Urothelium cell line (cell line): ENCODE results near the gene PRICKLE1.
A peak's percentile ranks its signal among the peaks of the same experiment; 100 is the strongest.

Experiments used
- DNase-seq: peaks from one replicate; pipeline ENCODE4 v3.0.0; 2011; ENCODE audit warnings: low spot score, mixed read lengths
- FAIRE-seq: peaks from 2 replicates; lab custom pipeline; 2011; peaks lifted over from hg19 to GRCh38; lab: Jason Lieb, UNC

Gene PRICKLE1

DNA sequence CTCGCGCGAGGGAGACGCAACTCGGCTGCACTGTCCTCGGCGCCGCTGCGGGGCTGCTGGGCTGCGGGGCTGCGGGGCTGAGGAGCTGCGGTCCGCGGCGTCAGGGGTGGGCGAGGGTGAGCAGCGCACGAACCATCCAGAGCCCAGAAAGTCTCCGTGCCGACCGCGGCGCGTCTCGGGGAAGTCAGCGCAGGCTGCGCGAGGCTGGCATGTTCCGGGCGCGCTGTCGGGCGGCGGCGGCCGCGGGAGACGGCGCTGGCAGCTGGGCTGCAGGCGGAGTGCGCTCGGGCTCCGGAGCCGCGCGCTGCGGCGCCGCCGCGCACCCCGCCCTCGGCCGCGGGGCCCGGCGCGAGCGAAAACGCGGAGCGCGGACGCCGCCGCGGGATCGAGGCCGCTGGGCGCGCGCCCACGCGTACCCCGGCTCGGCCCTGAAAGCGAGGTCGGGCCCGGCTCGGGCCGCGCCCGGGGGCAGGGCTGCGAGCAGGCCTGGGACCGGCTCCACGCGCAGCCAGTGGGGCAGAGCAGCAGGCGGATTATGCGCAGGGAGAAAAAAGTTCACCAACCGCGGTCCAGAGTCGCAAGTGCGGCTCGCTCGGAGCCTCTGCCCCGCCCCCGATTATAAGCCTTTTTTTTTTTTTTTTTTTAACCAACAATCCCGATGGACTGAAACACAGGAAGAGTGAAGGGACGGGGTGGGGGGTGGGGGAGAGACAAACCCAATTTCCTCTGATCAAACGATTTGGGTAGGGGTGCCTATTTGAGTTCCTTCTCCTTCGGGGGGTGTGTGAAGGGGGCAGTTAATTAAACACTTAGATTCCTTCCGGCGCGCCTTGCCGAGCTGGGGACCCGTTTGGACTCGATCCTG, at the start of gene PRICKLE1:
Gene PRICKLE1 (minus strand): TSS at position 282 of the 865 bp plus-strand sequence. CDS start 117,230 bp downstream, outside the sequence.
- peak; percentile 75 for DNase-seq

GRCh38 chr12:42638697-42639096, 49.2 kb upstream of the PRICKLE1 start:
- no peak for FAIRE-seq
- DNase-seq: no peak

More for the DNA sequence above, at the start of gene PRICKLE1:
- FAIRE-seq: peak; percentile 17

- no peak for DNase-seq
- no peak for FAIRE-seq
Observed at GRCh38 chr12:42638011-42638410, 48.5 kb upstream of the PRICKLE1 start.

DNA sequence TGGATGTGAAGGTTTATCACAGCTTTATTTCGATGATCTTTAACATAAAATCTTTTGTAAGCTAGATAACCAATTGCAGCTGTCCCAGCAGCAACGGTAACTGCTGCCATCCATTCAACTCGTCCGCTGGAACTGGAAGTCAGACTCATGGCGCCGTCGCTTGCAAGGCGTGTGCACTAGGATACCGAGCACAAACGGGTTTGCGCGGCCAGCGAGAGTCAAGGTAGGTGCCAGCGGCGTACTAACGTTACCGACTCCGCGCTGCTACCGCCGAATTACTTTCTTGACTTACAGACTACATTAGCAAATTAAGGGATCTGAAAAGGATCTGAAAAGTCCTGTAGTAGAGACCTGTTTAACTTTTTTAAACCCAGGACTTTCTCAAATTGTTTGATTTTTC, 47.4 kb upstream of the PRICKLE1 start:
- FAIRE-seq (no peak), DNase-seq (no peak)

- no peak for DNase-seq
- no peak for FAIRE-seq
Observed at GRCh38 chr12:42633594-42633993, 44.0 kb upstream of the PRICKLE1 start.

DNA sequence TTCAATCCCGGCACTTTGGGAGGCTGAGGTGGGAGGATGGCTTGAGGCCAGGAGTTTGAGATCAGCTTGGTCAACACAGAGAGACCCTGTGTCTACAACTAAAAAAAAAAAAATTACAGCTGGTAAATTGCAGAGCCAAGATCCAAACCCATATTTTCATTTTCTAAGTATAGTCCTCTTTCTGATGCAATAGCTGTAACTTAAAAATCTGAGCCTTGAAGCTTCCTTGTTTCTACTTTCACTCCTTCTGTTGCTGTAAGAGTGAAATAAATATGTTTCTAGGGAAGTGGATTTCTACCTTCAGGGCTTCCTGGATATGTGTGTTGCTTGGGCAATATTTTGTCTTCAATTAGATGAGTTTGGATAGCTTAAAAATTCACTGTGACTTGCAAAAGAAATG, 42.0 kb upstream of the PRICKLE1 start:
- FAIRE-seq (no peak), DNase-seq (no peak)

DNA sequence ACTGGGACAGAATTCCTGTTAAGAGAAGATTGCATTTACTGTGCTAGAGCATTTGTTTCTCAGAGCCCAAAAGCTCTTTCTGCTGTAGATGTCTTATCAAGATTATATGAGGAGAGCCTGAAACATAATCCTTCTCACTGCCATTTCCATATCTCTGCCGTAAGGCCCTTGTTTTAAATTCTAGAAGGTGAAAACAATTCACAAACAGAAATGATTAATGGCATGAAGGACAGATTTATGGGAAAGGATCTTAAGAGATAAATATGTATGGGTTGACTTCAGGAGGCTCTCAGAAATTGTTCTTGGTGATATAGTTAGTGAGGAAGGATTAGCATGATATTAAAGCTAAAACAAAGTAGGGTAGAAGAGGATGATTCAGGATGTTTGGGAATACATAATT, 40.8 kb upstream of the PRICKLE1 start:
- DNase-seq (no peak), FAIRE-seq (no peak)

DNA sequence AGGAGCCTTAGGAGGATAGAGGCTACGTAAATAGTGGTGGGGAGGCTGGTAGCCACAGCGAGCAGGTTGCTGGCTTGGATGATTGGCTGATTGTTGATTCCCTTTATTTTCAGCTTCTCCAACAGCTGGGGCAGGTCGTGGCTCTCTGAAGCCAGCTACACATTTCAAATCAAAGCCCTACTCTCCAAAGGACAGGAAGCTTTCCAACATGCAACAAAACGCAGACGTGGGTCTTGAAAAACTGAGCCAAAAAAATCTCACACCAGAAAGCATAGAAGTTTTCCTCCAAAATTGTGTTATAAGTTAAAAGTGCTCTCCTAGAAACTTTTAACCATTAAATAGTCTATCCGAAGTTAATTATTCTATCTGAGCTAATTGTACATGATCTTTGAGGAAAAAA, 37.6 kb upstream of the PRICKLE1 start:
- FAIRE-seq (no peak), DNase-seq (no peak)

DNA sequence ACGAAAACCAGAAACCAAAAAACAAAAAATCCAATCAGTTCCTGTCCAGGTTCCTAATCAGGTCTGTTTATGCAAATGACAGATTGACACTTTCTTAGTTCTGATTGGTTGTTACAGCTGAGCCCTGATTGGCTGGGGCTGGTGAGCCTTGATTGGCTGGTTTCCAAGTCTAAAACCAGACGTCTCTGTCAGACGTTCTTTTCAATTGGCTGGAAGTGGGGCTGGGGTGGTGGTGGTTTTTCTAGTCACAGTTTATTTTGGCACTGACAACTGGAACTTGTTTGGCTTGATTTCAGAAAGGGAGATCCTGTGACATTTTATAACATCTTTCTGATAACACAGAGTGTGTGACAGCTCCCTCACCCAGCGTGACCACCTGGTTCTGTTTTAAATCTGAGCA, 36.1 kb upstream of the PRICKLE1 start:
- FAIRE-seq (no peak), DNase-seq (no peak)

- no peak for FAIRE-seq
- no peak for DNase-seq
Observed at GRCh38 chr12:42617622-42618021, 28.1 kb upstream of the PRICKLE1 start.

DNA sequence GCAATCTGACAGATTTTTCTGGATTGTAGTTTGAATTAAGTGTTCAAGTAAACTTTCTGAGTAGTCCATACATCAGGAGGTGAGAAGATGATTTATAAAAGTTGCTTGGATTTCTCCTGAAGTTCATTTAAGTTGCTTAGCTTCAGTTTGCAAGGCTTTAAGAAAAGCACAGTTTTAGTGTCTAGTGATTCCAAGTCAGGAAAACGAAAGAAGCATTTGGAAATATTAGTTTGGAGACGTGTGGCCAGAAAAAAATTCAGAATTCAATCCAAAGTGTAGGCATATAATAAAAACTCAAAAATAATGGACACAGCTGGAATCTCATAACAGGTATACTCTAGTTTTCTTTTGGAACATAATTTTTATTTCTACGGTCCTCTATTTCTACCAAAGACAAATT, 25.5 kb upstream of the PRICKLE1 start:
- no peak for DNase-seq
- FAIRE-seq: no peak

DNA sequence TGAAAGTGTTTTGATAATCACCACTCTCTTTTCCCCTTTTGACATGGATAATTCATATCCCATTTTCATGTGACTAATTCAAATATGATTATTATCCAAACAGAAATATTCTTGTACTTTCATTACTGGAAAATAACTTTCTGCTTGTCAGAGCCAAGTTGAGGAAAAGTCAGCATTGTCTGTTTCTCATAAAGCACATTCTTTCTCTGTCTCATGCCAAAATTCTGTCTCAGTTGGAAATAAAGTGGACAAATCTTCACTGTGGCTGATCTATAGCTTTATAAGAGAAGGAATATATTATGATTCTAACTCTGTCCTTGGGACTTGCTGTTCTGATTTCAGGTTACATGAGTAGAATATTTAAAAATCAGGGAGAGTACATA, 22.7 kb upstream of the PRICKLE1 start:
- FAIRE-seq (no peak), DNase-seq (no peak)

- FAIRE-seq (no peak), DNase-seq (no peak)
Observed at GRCh38 chr12:42611571-42612230, 22.2 kb upstream of the PRICKLE1 start.

DNA sequence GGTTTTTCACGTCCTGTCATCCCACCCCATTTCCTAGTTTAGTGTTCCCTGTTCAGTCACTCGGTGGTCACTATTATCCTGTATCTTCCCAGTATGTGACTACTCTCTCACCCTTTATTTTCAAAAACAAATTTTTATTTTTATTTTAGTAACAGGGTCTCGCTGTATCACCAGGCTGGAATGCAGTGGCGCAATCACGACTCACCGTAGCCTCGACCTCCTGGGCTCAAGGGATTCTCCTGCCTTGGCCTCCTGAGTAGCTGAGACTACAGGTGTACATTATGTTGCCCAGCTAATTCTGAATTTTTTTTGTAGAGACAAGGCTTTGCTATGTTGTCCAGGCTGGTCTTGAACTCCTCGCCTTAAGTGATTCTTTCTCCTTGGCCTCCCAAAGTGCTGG, 20.1 kb upstream of the PRICKLE1 start:
- FAIRE-seq (no peak), DNase-seq (no peak)

DNA sequence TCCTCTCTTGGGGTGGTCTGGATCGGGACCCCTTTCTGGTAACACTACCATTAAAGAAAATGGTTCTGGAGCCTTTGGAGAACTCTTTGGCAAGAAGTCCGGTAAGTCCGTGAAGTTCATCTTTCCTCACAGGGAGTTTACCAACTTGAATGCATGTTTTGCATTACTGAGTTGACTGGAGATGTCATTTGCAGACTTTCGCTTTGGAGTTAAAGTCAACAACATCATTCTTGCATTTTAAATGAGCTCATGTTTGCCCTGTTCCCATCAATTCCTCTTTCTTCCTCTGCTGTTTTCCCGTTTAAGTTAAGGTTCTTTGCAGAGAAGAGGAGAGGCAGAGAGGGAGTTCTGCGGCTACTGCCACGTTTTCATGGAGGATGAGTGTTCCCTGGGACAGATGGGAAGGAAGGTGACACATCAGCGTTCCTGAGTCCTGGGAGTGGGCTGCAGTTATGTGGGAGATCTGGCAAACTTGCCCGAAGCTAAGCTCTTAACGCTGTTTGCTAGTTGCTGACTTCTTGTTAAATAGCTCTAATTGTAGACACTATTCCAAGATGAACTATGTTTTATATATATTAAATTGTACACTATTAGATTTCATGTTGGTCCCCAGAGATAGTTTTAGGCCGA, 18.8 kb upstream of the PRICKLE1 start:
- DNase-seq (no peak), FAIRE-seq (no peak)

- no peak for FAIRE-seq
- no peak for DNase-seq
Observed at GRCh38 chr12:42607584-42608058, 18.1 kb upstream of the PRICKLE1 start.

- no peak for DNase-seq
- no peak for FAIRE-seq
Observed at GRCh38 chr12:42606471-42606870, 16.9 kb upstream of the PRICKLE1 start.

- DNase-seq (no peak), FAIRE-seq (no peak)
Observed at GRCh38 chr12:42605685-42606084, 16.1 kb upstream of the PRICKLE1 start.

DNA sequence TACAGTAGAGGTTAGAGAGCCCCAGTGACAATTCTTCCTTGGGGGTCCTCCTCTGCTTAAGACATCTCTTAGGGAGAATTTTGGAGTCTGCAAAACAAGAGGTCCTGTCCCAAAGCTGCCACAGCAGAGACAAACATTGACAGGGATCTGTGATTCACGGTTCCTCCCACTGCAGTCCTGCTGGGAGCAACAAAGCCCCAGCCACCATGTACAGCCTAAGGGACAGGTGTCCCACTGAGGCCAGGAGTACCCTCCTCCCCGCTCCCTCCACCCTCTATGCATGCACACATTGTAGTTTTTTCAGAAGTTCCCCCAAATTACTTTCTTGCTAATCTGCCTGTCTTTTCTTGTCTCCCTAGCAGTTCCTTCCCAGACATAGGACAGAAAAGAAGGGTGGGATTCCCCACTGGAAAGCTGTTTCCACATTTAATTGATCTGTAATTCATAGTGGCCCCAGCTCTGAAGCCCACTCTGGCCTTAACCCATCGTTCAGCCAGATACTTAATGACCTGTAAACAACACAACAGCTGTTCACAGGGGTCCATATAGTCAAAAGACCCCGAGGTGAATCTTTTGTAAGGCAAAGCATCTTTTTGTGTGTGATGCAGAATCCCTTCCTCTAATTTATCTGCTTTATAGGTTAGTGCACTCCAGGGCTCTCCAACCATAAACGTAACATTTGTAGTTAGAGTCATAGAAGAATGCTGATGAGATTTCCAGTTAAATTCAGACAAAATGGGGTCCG, 13.9 kb upstream of the PRICKLE1 start:
- FAIRE-seq: no peak
- no peak for DNase-seq

DNA sequence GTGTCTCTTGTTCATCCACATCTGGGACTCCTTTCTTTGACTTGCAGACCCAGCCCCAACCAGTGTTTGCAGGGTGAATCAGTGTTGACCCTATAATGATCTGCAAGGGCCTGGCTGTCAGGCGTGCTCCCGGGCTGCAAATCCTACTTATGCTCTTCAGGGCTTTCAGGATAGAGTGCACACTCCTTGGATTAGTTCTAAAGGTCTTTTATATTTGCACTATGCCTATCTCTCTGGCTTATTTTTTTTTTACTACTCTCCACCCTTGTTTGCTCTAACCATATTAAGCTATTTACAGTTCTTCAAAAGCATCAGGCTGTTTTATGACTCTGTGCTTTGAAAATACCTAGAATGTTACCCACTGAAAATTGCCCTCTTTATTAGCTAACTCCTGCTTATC, 4.3 kb upstream of the PRICKLE1 start:
- no peak for DNase-seq

GRCh38 chr12:42590330-42590934, 886 bp upstream of the PRICKLE1 start:
- DNase-seq: peak; percentile 49
- FAIRE-seq: peak; percentile 61

More for the DNA sequence above, 4.3 kb upstream of the PRICKLE1 start:
- no peak for FAIRE-seq
